ENCODE measurements around the gene KRT15.

Gene KRT15

DNA sequence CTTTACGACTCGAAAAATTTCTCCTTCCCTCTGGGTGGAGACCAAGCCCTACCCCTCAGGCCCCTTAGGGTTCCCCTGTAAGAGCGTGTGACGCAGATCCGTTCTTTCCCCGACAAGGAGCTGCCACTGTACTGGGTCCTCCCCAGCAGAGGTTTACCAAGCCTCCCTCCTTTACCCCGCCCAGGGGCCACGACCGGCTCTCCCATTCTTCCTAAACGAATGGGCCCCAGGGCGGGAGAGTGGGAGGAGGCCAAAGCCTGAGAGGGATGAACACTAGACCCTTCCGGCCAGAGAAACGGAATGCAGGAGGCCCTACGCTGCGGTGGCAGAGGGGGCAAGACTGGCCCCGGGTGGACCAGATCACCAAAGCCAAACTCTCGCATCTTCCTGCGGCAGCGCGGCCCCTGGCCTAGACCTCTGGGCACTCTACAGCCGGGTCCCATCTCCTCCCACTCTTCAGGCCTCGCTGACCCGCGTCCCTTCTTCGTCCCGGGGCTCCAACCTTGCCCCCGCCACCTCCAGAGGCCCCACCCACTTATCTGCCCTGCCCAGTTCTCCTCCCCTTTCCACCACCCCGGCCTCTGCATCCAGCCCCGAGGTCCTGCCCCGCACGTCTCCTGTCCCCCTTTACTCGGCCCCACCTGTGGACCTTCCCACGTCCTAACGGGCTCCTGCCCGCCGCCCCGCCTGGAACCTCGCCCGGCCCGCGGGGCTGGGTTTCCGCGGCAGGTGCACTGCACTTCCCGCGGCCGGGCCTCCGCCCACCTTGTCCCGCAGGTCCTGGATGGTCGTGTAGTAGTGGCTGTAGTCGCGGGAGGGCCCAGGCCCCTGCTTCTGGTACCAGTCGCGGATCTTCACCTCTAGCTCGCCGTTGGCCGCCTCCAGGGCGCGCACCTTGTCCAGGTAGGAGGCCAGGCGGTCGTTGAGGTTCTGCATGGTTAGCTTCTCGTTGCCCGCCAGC lies 8.7 kb upstream of the KRT15 start:
- DNase-seq, result no peak

DNA sequence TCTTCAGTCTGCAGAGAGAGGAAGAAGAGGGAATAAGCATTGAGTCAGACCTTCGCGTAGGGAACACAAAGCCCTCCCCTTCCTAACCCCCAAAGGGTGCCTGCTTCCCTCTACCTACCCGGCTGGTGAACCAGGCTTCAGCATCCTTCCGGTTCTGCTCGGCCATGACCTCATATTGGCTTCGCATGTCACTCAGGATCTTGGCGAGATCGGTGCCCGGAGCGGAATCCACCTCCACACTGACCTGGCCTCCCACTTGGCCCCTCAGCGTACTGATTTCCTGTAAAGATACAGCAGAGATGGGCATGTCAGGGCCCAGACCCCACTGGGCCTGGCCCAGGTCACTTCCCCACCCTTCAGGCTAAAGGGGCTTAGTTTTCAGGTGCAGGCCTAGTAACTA lies 5.6 kb upstream of the KRT15 start:
- no peak for DNase-seq

GRCh38 chr17:41523787-41524186 lies 5.1 kb upstream of the KRT15 start:
- DNase-seq, result no peak

DNA sequence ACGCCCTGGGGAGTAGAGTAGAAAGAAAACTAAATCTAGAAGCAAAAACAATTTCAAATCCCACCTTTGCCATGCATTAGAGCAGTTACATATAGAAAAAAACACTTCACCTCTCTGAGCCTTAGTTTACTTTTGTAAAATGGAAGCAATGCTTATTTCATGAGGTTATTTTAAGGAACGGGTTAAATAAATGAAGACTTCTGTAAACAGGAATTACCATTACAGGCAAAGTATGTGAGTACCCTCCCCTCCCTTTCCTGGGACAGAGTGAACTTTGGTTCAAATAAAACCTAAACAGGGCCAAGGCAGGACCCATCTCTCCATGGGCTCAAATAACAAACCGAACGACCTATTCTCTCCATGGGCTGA lies 4.5 kb upstream of the KRT15 start:
- DNase-seq, result no peak

DNA sequence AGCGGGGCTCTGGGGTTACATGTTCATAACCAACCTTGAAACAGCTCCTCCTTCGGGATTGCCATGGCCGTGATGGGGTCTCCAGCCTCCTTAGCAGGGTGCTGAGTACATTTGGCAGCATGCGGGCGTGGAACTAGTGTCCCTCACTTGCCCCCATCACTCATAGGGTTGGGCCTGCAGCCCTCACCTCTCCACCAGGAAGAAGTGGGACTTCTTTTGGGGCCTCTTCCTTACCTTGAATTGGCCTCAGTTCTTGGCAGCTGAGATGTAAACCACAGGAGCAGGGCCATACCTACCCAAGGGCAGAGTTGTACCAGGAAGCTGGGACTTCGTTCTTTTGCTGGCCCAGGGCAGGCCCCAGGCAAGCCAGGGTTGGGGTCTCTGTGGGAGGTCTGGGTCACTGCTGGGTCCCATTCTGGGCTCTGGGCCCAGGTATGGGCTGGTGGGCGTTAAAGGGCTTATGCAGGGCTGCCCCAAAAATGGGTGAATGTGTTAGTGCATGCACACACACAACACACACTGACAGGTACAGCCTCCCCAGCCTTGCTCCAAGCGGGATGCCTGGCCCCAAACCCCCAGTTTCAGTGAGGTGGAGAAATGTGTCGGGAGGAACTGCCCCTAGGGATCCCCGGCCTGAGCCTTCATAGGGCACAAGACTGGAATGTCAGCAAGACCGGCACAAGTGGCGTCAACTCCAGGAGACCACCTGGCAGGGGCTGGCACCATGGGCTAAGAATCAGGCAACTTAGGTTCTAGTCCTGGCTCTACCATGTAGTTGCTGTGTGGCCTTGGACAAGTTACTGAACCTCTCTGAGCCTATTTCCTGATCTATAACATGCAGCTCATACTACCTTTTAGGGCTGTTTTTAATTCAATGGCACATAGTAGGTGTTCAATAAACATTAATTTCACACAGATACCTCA lies 3.9 kb upstream of the KRT15 start:
- DNase-seq, result no peak

- DNase-seq, result no peak
These were observed 3.0 kb upstream of the KRT15 start for GRCh38 chr17:41521574-41522261.

DNA sequence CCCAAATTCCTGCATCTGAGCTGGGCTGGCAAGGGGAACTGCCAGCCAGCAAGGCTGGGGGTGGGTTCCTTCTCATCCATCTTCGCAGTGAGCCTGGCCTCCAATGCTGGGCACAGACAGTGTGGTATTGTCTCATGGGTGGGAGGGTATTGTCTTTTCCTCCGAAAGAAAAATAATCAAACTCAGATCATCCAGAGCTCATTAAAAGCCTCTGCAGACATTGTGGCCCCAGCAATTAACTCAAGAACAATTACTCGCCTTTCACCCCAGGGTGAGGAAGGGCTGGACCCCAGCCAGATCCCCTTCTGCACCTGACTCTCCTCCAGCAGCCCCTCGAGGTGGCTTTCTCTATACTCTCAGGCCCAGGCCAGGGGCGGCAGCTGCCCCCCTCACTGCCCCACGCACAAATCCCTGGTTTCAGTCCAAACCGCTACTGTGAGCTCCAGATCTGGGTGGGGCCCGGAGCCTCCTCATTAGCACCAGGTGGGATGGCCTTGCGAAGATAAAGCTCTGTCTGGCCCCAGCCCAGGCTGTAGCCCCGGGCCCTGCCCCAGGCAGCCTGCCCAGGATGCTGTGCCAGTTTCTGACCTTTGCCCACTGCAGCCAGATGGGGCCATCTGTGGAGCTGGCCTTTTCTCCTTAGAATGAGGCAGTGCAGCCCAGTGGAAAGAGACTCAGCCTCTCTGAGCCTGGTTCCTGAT lies 2.3 kb upstream of the KRT15 start:
- no peak for DNase-seq

DNA sequence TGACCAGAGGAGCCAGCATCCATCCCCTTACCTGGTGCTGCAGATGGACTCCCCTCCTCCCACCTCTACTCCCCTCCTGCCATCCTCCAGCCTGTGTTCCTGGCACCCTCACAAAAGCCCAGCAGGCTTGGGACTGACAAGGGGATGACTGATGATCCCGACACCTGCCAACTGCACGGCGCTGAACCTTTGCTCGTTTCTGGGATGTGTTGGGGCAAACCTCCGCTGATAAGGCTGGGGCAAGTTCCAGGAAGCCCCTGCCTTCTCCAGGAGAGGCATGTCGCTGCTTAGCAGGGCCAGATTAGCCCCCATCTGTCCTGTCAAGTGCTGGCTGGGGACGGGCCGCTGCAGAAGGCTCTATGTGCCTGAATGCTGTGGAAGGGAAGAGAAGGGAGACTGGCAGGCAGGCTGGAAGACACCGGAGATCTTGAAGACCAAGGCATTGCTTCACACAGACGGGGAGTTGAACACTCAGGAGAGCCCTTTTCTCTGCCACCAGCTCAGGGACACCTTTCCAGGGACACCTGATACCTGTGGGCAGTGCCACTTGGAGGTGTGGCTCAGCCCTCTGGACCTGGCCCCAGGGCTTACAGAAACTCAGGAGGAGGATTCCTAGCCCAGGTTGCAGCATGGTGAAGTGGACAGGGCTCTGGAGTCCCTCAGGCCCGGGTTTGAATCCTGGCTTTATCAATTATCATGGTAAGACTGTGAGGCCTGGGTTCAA lies 973 bp upstream of the KRT15 start:
- DNase-seq, result no peak

- DNase-seq, result no peak
These were observed 659 bp downstream of the KRT15 start for GRCh38 chr17:41518031-41518430.

GRCh38 chr17:41516830-41517283 lies 1.8 kb downstream of the KRT15 start:
- DNase-seq, result no peak

- no peak for DNase-seq
These were observed 2.4 kb downstream of the KRT15 start for GRCh38 chr17:41516147-41516829.

DNA sequence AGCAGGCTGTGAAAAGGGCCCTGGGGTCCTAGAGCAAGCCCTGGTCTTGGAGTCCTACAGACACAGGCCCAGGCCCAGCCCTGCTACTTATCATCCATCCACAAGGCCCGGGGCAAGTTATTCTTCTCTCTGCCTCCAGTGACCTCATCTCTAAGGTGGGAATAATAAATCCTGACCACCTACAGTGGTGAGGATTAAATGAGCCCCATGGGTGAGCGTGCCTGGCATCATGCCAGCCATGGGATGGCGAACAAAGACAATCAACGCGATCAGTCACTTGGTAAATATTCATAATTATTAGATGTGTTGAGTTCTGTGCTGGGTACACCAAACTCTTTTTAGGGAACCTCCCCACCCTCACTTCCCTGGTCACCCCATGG lies 5.5 kb downstream of the KRT15 start:
- no peak for DNase-seq

- no peak for DNase-seq
These were observed 6.0 kb downstream of the KRT15 start for GRCh38 chr17:41512546-41513167.

DNA sequence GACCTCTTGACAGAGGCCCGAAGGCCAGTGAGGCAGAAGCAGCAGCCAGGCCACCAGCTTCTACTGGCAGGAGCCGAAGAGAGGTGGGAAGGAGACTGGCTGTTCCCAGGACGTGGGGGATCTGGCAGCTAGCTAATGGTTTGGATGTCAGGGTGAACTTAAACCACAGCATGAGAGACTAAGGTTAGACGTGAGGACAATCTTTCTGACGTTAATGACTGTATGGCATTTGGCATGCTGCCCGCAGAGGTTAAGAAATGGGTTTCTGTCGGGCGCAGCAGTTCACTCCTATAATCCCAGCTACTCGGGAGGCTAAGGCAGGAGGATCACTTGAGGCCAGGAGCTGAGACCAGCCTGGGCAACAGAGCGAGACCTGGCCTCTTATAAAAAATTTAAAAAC lies 7.0 kb downstream of the KRT15 start:
- DNase-seq, result no peak

- DNase-seq, result no peak
These were observed 7.6 kb downstream of the KRT15 start for GRCh38 chr17:41511116-41511515.

DNA sequence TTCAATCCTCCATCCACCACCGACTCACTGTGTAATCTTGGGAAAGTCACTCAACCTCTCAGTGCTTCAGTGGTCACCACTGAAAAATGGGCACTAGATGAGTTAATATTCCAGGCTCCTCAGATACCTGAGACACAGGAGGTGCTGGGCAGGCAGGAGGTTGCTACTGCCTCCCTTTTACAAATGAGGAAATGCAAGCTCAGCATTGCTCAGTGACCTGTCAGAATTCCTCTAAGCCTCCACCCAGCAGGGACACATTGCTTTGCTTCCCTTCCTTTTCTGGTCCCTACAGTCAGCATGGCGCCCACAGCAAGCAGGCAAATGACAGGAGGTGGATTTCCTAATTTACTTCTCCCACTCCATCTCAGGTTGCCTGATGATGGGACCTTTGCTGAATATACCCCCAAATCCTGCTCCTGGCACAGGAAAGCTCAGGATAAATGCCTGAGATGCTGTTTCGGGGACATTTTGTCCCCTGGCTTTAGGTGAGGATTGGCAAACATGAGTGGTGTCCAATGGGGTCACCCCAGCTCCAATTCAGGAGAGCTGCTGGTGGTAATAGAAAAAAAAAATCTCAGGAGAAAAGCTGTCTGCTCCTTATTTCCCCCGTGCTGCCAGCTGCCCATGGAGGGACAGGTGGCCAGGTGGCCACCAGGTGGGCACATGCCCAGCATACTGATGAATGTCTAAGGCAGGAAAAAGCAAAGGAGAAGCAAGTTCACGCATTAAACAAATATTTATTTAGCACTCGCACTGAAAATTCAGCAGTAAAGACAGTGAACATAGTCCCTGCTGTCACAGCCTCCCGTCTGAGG lies 8.2 kb downstream of the KRT15 start:
- DNase-seq, result no peak

DNA sequence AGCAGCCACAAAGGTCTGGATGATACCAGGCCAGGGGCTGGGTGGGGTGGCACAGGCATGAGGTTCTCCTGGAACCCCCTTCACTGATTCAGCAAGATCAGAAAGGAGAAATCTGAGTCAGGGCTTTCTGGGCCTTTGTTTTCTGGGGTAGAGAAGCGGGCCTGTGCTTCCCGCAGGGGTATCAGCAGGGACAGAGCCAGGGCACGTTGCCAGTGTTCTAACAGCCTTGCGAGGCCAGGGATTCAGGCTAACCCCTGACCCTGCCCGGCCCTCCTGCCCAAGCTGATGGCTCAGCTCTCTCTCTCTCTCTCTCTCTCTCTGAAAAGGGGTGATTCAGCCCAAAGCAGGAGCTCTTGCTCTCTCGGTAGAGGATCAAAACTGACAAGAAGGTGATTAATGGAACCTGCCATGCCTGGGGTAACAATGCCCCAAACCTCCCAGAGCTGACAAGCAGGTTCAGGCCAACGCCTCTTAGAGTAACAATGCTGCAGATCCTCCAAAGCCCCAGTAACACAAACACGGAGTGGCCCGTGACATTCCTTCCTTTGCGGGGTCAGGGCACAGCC lies 11.3 kb downstream of the KRT15 start:
- no peak for DNase-seq

Data from hypothalamus (tissue), 51 donors.